Lower leg skin (tissue), 3 donors: ENCODE results near the gene SERTM2.

ENCODE experiments used
- CTCF ChIP-seq, 3 donors: fragments of 450-650 bp; IDR thresholded peaks; one replicate each; pipeline ENCODE4 v1.5.1; 2016; ENCODE audit warnings: antibody characterized with exemption in 3 of 3, mild to moderate bottlenecking in 3 of 3, moderate library complexity in 2 of 3
- POLR2A ChIP-seq, 2 donors: fragments of 450-650 bp; IDR thresholded peaks; one replicate each; pipeline ENCODE4 v1.6.1; 2016 to 2017; ENCODE audit warnings: antibody characterized with exemption in 2 of 2, mild to moderate bottlenecking in 1 of 2, moderate library complexity in 1 of 2

DNA sequence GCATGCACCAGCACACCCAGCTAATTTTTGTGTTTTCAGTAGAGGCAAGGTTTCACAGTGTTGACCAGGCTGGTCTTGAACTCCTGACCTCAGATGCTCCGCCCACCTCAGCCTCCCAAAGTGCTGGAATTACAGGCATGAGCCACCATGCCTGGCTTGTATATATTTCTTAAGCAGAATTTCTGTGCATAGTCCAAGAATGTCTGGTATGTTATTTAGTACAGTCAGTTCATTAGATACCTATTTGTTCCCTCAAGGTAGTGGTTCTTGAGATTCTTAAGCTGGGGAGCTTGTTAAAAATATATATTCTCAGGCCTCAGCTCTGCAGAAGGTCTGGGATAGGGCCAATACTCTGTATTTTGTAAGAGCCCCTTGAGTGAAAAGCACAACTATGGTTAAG lies 4.6 kb upstream of the SERTM2 start:
- TF ChIP-seq CTCF (IDR thresholded peaks at IDR 0.05): no peak
- TF ChIP-seq POLR2A (IDR thresholded peaks at IDR 0.05): no peak
